ENCODE measurements around the gene FURIN.

Gene FURIN

DNA sequence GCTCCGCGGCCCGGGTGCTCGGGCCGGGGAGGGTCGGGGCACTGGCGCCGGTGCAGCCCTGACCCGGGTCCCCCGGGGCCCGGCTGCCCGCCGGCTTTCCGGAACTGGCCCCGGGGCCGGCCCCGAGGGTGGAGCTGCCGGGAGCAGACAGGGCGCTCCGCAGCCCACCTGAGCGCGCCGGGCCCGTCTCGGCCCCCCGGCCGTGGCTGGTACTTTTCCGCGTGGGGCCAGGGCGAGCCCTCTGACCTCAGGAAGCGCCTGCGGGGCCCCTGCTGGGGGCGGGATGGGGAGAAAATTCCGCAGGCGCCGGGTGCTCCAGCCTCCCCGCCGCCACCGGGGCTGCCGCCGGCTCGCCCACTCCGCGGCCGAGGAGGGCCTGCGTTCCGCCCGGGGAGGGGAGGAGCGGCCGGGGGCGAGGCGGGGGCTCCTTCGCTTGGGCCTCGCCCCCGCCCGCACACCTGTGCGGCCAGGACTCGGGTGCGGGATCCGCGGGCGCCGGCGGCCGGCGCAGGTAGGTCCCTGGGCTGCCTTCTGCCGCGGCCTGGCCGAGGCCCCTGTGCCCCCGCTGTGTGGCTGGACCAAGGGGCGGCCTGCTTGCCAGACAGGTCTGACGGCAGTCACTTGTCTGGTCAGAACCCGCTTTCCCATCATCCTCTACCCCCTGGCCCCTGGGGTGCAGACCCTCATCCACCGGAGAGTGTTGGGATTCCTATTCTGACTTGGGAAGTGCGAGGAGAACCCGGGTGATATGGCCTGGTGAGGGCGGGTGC is 3.5 kb downstream of the FURIN start (continued):
- TF ChIP-seq, protein P1, sequence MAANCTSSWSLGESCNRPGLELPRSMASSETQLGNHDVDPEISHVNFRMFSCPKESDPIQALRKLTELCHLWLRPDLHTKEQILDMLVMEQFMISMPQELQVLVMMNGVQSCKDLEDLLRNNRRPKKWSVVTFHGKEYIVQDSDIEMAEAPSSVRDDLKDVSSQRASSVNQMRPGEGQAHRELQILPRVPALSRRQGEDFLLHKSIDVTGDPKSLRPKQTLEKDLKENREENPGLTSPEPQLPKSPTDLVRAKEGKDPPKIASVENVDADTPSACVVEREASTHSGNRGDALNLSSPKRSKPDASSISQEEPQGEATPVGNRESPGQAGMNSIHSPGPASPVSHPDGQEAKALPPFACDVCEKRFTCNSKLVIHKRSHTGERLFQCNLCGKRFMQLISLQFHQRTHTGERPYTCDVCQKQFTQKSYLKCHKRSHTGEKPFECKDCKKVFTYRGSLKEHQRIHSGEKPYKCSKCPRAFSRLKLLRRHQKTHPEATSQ (tag by site-specific recombination; IDR thresholded peaks at IDR 0.05) = no peak
- TF ChIP-seq, protein P2, sequence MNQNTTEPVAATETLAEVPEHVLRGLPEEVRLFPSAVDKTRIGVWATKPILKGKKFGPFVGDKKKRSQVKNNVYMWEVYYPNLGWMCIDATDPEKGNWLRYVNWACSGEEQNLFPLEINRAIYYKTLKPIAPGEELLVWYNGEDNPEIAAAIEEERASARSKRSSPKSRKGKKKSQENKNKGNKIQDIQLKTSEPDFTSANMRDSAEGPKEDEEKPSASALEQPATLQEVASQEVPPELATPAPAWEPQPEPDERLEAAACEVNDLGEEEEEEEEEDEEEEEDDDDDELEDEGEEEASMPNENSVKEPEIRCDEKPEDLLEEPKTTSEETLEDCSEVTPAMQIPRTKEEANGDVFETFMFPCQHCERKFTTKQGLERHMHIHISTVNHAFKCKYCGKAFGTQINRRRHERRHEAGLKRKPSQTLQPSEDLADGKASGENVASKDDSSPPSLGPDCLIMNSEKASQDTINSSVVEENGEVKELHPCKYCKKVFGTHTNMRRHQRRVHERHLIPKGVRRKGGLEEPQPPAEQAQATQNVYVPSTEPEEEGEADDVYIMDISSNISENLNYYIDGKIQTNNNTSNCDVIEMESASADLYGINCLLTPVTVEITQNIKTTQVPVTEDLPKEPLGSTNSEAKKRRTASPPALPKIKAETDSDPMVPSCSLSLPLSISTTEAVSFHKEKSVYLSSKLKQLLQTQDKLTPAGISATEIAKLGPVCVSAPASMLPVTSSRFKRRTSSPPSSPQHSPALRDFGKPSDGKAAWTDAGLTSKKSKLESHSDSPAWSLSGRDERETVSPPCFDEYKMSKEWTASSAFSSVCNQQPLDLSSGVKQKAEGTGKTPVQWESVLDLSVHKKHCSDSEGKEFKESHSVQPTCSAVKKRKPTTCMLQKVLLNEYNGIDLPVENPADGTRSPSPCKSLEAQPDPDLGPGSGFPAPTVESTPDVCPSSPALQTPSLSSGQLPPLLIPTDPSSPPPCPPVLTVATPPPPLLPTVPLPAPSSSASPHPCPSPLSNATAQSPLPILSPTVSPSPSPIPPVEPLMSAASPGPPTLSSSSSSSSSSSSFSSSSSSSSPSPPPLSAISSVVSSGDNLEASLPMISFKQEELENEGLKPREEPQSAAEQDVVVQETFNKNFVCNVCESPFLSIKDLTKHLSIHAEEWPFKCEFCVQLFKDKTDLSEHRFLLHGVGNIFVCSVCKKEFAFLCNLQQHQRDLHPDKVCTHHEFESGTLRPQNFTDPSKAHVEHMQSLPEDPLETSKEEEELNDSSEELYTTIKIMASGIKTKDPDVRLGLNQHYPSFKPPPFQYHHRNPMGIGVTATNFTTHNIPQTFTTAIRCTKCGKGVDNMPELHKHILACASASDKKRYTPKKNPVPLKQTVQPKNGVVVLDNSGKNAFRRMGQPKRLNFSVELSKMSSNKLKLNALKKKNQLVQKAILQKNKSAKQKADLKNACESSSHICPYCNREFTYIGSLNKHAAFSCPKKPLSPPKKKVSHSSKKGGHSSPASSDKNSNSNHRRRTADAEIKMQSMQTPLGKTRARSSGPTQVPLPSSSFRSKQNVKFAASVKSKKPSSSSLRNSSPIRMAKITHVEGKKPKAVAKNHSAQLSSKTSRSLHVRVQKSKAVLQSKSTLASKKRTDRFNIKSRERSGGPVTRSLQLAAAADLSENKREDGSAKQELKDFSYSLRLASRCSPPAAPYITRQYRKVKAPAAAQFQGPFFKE (tag by site-specific recombination; IDR thresholded peaks at IDR 0.05; ENCODE audit: borderline replicate concordance) = no peak
- TF ChIP-seq ZBTB1 (tag by site-specific recombination; IDR thresholded peaks at IDR 0.05) (no peak), ZNF560 (tag by site-specific recombination; IDR thresholded peaks at IDR 0.05; ENCODE audit: borderline replicate concordance) (no peak), ZFP3 (tag by site-specific recombination; IDR thresholded peaks at IDR 0.05; ENCODE audit: low read depth) (no peak), ZNF354C (tag by site-specific recombination; IDR thresholded peaks at IDR 0.05; ENCODE audit: borderline replicate concordance, low read depth) (no peak), SP7 (tag by site-specific recombination; IDR thresholded peaks at IDR 0.05) (no peak), FEZF1 (tag by site-specific recombination; IDR thresholded peaks at IDR 0.05) (no peak)
- TF ChIP-seq, protein P3, sequence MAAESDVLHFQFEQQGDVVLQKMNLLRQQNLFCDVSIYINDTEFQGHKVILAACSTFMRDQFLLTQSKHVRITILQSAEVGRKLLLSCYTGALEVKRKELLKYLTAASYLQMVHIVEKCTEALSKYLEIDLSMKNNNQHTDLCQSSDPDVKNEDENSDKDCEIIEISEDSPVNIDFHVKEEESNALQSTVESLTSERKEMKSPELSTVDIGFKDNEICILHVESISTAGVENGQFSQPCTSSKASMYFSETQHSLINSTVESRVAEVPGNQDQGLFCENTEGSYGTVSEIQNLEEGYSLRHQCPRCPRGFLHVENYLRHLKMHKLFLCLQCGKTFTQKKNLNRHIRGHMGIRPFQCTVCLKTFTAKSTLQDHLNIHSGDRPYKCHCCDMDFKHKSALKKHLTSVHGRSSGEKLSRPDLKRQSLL (tag by site-specific recombination; IDR thresholded peaks at IDR 0.05) = no peak
- TF ChIP-seq, protein P4, sequence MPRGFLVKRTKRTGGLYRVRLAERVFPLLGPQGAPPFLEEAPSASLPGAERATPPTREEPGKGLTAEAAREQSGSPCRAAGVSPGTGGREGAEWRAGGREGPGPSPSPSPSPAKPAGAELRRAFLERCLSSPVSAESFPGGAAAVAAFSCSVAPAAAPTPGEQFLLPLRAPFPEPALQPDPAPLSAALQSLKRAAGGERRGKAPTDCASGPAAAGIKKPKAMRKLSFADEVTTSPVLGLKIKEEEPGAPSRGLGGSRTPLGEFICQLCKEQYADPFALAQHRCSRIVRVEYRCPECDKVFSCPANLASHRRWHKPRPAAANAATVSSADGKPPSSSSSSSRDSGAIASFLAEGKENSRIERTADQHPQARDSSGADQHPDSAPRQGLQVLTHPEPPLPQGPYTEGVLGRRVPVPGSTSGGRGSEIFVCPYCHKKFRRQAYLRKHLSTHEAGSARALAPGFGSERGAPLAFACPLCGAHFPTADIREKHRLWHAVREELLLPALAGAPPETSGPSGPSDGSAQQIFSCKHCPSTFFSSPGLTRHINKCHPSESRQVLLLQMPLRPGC (tag by site-specific recombination; IDR thresholded peaks at IDR 0.05) = no peak
- TF ChIP-seq, protein P5, sequence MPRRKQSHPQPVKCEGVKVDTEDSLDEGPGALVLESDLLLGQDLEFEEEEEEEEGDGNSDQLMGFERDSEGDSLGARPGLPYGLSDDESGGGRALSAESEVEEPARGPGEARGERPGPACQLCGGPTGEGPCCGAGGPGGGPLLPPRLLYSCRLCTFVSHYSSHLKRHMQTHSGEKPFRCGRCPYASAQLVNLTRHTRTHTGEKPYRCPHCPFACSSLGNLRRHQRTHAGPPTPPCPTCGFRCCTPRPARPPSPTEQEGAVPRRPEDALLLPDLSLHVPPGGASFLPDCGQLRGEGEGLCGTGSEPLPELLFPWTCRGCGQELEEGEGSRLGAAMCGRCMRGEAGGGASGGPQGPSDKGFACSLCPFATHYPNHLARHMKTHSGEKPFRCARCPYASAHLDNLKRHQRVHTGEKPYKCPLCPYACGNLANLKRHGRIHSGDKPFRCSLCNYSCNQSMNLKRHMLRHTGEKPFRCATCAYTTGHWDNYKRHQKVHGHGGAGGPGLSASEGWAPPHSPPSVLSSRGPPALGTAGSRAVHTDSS (tag by site-specific recombination; IDR thresholded peaks at IDR 0.05) = no peak

DNA sequence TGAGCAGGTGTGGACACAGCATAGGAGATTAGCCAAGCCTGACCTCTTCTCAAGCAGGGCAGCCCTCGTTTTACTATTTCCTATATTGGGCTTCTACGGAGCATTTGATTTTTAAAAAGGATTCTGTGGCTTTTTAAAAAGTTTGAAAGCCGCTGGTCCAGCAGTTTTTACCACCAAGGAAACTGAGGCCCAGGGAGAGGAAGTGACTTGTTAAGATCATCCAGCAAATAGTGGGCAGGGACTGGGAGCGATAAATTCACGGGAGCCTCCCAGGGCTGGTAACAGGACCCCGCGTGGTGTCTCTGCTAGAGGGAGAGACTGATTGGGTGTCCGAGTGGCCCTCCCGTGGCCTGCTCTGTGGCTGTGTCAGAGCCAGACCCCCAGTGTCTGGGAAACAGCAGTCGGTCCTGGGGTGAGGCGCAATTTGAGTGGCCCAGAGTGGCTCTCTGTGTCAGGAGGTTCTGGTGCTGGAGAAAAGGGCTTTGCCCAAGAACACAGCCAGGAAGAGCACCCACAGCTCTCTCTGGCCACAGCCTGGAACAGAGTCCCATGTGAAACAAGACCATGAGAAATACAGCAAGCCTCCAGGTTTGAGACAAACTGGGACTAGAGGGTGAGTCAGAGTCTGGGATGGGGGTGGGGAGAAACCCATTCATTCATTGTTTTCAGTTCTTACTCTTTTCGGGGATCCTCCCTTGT is 4.2 kb downstream of the FURIN start:
- Histone ChIP-seq H3K4me1 (ENCODE audit: control insufficient read depth, insufficient read depth, low read length) (peaks cover 46% of the 10 kb centered on the region), H3K4me3 (ENCODE audit: low read depth, low read length) (peak overlapping the region; percentile 75), H3K27ac (ENCODE audit: extremely low read depth, low read depth, low read length) (peak overlapping the region; percentile 96), H3K36me3 (ENCODE audit: control insufficient read depth in 2 of 2, insufficient read depth in 1 of 2, low read length in 2 of 2) (peaks cover 4 to 27% of the 10 kb centered on the region in 2 experiments), H3K9me3 (ENCODE audit: control insufficient read depth, insufficient read depth, low read depth, low read length) (no peaks in the 10 kb centered on the region)
- ChIA-PET CTCF (interaction anchor here (0.6 kb wide), 1 partner anchor 223 kb away, joined by 3 read pairs; no protein-coding TSS in a partner anchor), POLR2A (interaction anchor here (0.6 to 1.9 kb wide), 2 partner anchors 16 to 156 kb away, joined by 4 to 7 read pairs; partner anchors contain the start of gene BLM)
- no peak for TF ChIP-seq KLF9 (tag by site-specific recombination; IDR thresholded peaks at IDR 0.05; ENCODE audit: low read depth)
- TF ChIP-seq, protein P6, sequence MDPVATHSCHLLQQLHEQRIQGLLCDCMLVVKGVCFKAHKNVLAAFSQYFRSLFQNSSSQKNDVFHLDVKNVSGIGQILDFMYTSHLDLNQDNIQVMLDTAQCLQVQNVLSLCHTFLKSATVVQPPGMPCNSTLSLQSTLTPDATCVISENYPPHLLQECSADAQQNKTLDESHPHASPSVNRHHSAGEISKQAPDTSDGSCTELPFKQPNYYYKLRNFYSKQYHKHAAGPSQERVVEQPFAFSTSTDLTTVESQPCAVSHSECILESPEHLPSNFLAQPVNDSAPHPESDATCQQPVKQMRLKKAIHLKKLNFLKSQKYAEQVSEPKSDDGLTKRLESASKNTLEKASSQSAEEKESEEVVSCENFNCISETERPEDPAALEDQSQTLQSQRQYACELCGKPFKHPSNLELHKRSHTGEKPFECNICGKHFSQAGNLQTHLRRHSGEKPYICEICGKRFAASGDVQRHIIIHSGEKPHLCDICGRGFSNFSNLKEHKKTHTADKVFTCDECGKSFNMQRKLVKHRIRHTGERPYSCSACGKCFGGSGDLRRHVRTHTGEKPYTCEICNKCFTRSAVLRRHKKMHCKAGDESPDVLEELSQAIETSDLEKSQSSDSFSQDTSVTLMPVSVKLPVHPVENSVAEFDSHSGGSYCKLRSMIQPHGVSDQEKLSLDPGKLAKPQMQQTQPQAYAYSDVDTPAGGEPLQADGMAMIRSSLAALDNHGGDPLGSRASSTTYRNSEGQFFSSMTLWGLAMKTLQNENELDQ (tag by site-specific recombination; IDR thresholded peaks at IDR 0.05; ENCODE audit: low read depth) = no peak
- TF ChIP-seq ZNF529 (tag by site-specific recombination; IDR thresholded peaks at IDR 0.05; ENCODE audit: insufficient replicate concordance) = no peak
- TF ChIP-seq GLI4 (tag by site-specific recombination; IDR thresholded peaks at IDR 0.05) = no peak
- no peak for TF ChIP-seq ZBTB20 (tag by site-specific recombination; IDR thresholded peaks at IDR 0.05)
- TF ChIP-seq, protein P7, sequence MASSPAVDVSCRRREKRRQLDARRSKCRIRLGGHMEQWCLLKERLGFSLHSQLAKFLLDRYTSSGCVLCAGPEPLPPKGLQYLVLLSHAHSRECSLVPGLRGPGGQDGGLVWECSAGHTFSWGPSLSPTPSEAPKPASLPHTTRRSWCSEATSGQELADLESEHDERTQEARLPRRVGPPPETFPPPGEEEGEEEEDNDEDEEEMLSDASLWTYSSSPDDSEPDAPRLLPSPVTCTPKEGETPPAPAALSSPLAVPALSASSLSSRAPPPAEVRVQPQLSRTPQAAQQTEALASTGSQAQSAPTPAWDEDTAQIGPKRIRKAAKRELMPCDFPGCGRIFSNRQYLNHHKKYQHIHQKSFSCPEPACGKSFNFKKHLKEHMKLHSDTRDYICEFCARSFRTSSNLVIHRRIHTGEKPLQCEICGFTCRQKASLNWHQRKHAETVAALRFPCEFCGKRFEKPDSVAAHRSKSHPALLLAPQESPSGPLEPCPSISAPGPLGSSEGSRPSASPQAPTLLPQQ (tag by site-specific recombination; IDR thresholded peaks at IDR 0.05) = no peak

Measured in HEK293 (cell line).